ENCODE data around the gene AP1G2.

DNA sequence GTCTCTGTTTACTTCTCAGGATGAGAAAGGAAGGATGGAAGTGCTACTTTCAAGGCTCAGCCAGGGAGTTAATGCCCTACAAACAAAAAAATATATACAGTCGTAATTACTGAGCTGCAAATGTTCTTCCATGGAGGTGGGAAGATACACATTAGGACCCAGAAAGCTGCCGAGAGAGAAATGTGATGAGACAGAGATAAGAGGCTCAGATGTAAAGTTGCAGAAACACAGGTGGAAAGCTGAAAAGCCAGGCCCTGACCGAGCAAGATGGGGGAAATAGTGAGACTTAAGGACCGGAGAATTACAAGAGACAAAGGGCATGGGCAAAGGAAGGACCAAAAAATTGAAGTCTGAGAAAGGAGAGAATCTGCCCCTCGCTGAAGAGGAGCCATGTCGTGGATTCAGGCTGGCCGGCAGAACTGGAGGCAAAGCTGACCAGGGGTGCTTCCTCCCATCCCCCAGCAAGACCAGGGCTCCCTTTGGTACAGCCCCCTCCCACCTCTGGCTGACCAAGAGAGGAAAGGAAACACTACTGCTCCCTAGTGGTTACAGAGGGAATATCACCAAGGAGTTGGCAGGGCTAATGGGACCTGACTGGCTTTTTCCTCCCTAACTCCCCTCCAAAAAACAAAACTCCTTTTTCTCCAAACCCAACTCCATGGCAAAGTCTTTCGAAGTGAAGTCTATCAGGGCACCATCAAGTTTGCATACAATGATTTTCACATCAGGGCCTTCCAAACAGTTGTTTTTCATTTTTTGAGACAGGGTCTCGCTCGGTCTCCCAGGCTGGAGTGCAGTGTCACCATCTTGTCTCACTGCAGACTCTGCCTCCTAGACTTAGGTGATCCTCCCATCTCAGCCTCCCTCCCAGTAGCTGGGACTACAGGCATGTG lies 28.1 kb downstream of the AP1G2 start:
- TF ChIP-seq CTCF (IDR thresholded peaks at IDR 0.05; ENCODE audit: low read depth, low read length) (peak; percentile 69), EZH2phosphoT487 (IDR thresholded peaks at IDR 0.05; ENCODE audit: low read depth) (no peak)
